HG02852 (cell line): Measurements from ENCODE around the gene ZNF618.

Experiments
- ATAC-seq: cut with Tn5 transposase; IDR thresholded peaks from one replicate; pipeline ENCODE4 v1.9.1; 2021; ENCODE audit warnings: mild to moderate bottlenecking, moderate library complexity; ENCODE audit not compliant: unreplicated experiment

Gene ZNF618

GRCh38 chr9:114014044-114014443 lies 137.9 kb downstream of the ZNF618 start:
- no peak for ATAC-seq

GRCh38 chr9:114015607-114016006 lies 139.5 kb downstream of the ZNF618 start:
- ATAC-seq: no peak

GRCh38 chr9:114016101-114016500 lies 140.0 kb downstream of the ZNF618 start:
- ATAC-seq: no peak

- no peak for ATAC-seq
These were observed 140.7 kb downstream of the ZNF618 start for GRCh38 chr9:114016629-114017423.

- ATAC-seq: no peak
These were observed 141.9 kb downstream of the ZNF618 start for GRCh38 chr9:114017741-114018715.

GRCh38 chr9:114021578-114021977 lies 145.5 kb downstream of the ZNF618 start:
- no peak for ATAC-seq

GRCh38 chr9:114023961-114024360 lies 147.9 kb downstream of the ZNF618 start:
- no peak for ATAC-seq

GRCh38 chr9:114025196-114025753 lies 149.2 kb downstream of the ZNF618 start:
- ATAC-seq: no peak

GRCh38 chr9:114025760-114026159 lies 149.7 kb downstream of the ZNF618 start:
- no peak for ATAC-seq

- ATAC-seq: no peak
These were observed 150.2 kb downstream of the ZNF618 start for GRCh38 chr9:114026335-114026734.

GRCh38 chr9:114027159-114027862 lies 151.2 kb downstream of the ZNF618 start:
- ATAC-seq: no peak

GRCh38 chr9:114027863-114028465 lies 151.9 kb downstream of the ZNF618 start:
- ATAC-seq: no peak

- ATAC-seq: no peak
These were observed 152.5 kb downstream of the ZNF618 start for GRCh38 chr9:114028646-114029045.

- no peak for ATAC-seq
These were observed 153.4 kb downstream of the ZNF618 start for GRCh38 chr9:114029311-114030170.

GRCh38 chr9:114030364-114030763 lies 154.3 kb downstream of the ZNF618 start:
- no peak for ATAC-seq

GRCh38 chr9:114031037-114031630 lies 155.0 kb downstream of the ZNF618 start:
- no peak for ATAC-seq

- ATAC-seq: no peak
These were observed 156.1 kb downstream of the ZNF618 start for GRCh38 chr9:114031948-114032840.
